ENCODE measurements around the gene PCDHA1.
"Not testable (repeated sequence)": the region's sequence is repeated elsewhere in the genome, so short reads cannot be mapped to it uniquely, and the experiment has no call there.

The PCDHA1 gene

DNA sequence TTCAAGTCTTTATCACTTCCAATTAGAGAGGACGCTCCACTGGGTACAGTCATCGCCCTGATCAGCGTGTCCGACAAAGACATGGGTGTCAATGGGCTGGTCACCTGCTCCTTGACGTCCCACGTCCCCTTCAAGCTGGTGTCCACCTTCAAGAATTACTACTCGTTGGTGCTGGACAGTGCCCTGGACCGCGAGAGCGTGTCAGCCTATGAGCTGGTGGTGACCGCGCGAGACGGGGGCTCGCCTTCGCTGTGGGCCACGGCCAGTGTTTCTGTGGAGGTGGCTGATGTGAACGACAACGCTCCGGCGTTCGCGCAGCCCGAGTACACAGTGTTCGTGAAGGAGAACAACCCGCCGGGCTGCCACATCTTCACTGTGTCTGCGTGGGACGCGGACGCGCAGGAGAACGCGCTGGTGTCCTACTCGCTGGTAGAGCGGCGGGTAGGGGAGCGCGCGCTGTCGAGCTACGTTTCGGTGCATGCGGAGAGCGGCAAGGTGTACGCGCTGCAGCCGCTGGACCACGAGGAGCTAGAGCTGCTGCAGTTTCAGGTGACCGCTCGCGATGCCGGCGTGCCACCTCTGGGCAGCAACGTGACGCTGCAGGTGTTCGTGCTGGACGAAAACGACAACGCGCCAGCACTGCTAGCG is 22.4 kb downstream of the PCDHA1 start:
- not testable (repeated sequence) for DNase-seq

DNA sequence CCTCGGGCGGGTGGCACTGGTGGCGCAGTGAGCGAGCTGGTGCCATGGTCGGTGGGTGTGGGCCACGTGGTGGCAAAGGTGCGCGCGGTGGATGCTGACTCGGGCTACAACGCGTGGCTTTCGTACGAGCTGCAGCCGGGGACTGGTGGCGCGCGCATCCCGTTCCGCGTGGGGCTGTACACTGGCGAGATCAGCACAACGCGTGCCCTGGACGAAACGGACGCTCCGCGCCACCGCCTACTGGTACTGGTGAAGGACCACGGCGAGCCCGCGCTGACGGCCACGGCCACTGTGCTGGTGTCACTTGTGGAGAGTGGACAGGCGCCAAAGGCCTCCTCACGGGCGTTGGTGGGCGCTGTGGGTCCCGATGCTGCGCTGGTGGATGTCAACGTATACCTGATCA is 22.9 kb downstream of the PCDHA1 start:
- DNase-seq = no peak

DNA sequence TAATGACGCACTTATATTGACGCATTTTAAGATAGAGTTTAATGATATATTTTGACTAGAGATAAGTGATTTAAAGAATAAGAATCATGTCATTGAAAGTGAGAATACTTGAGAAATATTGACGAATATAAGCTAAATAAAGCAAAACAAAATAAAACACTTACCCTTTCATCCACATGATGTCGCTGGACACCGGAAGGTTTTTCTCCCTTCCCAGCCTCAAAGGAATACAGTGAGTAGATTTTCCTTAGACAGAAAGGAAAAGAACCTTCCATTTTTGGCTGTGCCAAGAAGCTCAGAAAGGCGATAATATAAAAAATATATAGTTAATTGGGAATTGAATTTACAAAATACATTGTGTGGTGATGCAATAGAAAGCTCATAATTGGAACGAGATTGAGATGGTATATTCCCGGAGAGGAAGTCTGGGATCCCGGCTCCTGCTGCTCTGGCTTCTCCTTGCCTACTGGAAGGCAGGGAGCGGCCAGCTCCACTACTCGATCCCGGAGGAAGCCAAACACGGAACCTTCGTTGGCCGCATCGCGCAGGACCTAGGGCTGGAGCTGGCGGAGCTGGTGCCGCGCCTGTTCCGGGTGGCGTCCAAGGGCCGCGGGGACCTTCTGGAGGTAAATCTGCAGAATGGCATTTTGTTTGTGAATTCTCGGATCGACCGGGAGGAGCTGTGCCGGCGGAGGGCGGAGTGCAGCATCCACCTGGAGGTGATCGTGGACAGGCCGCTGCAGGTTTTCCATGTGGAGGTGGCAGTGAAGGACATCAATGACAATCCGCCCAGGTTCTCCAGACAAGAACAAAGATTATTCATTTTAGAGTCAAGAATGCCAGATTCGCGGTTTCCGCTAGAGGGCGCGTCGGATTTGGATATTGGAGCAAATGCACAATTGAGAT is 35.7 kb downstream of the PCDHA1 start, which contains the start of gene PCDHA5:
TSS of gene PCDHA5 (plus strand) at position 239 of the 906 bp plus-strand sequence.
- peak; percentile 16 to 33 (median 26) for DNase-seq

DNA sequence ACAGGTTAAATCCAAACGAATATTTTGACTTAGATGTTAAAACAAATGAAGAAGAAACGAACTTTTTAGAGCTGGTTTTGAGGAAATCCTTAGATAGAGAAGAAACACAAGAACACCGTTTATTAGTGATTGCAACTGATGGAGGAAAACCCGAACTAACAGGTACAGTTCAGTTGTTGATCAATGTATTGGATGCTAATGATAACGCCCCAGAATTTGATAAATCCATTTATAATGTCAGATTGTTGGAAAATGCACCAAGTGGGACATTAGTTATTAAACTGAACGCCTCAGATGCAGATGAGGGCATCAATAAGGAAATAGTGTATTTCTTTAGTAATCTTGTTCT is 36.3 kb downstream of the PCDHA1 start:
- DNase-seq = no peak

DNA sequence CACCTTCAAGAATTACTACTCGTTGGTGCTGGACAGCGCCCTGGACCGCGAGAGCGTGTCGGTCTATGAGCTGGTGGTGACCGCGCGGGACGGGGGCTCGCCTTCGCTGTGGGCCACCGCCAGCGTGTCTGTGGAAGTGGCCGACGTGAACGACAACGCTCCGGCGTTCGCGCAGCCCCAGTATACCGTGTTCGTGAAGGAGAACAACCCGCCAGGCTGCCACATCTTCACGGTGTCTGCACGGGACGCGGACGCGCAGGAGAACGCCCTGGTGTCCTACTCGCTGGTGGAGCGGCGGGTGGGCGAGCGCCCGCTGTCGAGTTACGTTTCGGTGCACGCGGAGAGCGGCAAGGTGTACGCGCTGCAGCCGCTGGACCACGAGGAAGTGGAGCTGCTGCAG is 37.0 kb downstream of the PCDHA1 start:
- DNase-seq = not testable (repeated sequence)

DNA sequence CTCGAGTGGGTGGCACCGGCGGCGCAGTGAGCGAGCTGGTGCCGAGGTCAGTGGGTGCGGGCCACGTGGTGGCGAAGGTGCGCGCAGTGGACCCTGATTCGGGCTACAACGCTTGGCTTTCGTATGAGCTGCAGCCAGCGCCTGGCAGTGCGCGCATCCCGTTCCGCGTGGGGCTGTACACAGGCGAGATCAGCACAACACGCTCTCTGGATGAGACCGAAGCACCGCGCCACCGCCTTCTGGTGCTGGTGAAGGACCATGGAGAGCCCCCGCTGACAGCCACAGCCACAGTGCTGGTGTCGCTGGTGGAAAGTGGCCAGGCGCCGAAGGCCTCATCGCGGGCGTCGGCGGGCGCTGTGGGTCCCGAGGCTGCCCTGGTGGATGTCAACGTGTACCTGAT is 37.5 kb downstream of the PCDHA1 start:
- no peak for DNase-seq

DNA sequence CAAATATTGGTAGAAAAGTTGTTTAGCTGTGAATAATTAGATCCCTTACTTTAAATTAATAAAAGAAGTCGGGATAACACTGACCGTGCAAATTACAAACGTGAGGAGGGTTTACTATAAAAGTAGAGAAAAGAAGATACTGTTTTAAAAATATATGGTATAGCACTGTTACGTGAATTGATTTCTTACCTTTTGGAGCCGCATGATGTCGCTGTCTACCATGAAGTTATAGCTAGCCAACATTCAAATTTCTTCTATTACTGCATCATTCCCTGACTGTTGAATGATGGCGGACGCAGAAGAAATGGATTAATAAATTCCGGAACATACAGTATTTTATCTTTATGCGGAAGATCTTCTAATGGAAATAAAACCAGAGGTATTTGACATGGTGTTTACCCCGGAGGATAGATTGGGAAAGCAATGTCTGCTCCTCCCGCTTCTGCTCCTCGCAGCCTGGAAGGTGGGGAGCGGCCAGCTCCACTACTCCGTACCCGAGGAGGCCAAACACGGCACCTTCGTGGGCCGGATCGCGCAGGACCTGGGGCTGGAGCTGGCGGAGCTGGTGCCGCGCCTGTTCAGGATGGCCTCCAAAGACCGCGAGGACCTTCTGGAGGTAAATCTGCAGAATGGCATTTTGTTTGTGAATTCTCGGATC is 41.9 kb downstream of the PCDHA1 start, which contains the start of gene PCDHA6:
TSS of gene PCDHA6 (plus strand) at position 257 of the 658 bp plus-strand sequence. CDS start at position 389, 132 bp downstream.
- peak in 1 of 4 experiments; percentile 1 for DNase-seq

DNA sequence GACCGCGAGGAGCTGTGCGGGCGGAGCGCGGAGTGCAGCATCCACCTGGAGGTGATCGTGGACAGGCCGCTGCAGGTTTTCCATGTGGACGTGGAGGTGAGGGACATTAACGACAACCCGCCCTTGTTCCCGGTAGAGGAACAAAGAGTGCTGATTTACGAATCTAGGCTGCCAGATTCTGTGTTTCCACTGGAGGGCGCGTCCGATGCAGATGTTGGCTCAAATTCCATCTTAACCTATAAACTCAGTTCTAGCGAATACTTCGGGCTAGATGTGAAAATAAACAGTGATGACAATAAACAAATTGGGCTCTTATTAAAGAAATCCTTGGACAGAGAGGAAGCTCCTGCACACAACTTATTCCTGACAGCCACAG is 42.4 kb downstream of the PCDHA1 start:
- DNase-seq = no peak

DNA sequence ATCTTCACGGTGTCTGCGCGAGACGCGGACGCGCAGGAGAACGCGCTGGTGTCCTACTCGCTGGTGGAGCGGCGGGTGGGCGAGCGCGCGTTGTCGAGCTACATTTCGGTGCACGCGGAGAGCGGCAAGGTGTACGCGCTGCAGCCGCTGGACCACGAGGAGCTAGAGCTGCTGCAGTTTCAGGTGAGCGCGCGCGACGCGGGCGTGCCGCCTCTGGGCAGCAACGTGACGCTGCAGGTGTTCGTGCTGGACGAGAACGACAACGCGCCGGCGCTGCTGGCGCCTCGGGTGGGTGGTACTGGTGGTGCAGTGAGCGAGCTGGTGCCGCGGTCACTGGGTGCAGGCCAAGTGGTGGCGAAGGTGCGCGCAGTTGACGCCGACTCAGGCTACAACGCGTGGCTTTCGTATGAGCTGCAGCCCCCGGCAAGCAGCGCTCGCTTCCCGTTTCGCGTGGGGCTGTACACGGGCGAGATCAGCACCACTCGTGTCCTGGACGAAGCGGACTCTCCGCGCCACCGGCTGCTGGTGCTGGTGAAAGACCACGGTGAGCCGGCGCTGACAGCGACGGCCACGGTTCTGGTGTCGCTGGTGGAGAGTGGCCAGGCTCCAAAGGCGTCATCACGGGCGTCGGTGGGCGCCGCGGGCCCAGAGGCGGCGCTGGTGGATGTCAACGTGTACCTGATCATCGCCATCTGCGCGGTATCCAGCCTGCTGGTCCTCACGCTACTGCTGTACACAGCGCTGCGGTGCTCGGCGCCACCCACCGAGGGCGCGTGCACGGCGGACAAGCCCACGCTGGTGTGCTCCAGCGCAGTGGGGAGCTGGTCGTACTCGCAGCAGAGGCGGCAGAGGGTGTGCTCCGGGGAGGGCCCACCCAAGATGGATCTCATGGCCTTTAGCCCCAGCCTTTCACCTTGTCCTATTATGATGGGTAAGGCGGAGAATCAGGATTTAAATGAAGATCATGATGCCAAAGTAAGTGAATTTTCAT is 43.9 kb downstream of the PCDHA1 start:
- not testable (repeated sequence) for DNase-seq

DNA sequence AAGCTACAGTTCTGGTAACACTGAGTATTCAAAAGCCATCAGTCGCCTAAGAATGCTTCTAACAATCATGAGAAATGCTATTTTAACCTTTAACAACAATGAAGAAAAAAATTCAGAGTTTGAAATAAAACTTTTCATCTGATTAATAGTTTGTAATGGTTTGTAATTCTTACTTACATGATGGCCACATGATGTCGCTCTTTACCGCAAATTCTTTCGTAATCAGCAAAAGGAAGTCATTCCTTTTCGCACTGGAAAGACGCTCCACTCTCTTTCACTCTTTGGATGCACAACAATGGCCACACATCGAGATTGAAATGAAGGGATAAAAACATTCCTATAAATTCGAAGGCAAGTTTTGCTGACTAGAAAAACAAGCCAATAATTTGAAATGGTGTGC is 48.1 kb downstream of the PCDHA1 start, which contains the start of gene PCDHA7:
TSS of gene PCDHA7 (plus strand) at position 277 of the 400 bp plus-strand sequence. CDS start at position 392, 115 bp downstream.
- peak in 1 of 4 experiments; percentile 15 for DNase-seq

DNA sequence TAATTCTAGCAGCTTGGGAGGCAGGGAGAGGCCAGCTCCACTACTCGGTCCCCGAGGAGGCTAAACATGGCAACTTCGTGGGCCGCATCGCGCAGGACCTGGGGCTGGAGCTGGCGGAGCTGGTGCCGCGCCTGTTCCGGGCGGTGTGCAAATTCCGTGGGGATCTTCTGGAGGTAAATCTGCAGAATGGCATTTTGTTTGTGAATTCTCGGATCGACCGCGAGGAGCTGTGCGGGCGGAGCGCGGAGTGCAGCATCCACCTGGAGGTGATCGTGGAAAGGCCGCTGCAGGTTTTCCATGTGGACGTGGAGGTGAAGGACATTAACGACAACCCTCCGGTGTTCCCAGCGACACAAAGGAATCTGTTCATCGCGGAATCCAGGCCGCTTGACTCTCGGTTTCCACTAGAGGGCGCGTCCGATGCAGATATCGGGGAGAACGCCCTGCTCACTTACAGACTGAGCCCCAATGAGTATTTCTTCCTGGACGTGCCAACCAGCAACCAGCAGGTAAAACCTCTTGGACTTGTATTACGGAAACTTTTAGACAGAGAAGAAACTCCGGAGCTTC is 48.6 kb downstream of the PCDHA1 start:
- DNase-seq = not testable (repeated sequence)

DNA sequence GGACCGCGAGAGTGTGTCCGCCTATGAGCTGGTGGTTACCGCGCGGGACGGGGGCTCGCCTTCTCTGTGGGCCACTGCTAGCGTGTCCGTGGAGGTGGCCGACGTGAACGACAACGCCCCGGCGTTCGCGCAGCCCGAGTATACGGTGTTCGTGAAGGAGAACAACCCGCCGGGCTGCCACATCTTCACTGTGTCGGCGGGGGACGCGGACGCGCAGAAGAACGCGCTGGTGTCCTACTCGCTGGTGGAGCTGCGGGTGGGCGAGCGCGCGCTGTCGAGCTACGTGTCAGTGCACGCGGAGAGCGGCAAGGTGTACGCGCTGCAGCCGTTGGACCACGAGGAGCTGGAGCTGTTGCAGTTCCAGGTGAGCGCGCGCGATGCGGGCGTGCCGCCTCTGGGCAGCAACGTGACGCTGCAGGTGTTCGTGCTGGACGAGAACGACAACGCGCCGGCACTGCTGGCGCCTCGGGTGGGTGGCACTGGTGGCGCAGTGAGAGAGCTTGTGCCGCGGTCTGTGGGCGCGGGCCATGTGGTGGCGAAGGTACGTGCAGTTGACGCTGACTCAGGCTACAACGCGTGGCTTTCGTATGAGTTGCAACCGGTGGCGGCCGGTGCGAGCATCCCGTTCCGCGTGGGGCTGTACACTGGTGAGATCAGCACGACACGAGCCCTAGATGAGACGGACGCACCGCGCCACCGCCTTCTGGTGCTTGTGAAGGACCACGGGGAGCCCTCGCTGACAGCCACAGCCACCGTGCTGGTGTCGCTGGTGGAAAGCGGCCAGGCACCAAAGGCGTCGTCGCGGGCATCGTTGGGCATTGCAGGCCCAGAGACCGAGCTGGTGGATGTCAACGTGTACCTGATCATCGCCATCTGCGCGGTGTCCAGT is 49.9 kb downstream of the PCDHA1 start:
- no peak for DNase-seq

DNA sequence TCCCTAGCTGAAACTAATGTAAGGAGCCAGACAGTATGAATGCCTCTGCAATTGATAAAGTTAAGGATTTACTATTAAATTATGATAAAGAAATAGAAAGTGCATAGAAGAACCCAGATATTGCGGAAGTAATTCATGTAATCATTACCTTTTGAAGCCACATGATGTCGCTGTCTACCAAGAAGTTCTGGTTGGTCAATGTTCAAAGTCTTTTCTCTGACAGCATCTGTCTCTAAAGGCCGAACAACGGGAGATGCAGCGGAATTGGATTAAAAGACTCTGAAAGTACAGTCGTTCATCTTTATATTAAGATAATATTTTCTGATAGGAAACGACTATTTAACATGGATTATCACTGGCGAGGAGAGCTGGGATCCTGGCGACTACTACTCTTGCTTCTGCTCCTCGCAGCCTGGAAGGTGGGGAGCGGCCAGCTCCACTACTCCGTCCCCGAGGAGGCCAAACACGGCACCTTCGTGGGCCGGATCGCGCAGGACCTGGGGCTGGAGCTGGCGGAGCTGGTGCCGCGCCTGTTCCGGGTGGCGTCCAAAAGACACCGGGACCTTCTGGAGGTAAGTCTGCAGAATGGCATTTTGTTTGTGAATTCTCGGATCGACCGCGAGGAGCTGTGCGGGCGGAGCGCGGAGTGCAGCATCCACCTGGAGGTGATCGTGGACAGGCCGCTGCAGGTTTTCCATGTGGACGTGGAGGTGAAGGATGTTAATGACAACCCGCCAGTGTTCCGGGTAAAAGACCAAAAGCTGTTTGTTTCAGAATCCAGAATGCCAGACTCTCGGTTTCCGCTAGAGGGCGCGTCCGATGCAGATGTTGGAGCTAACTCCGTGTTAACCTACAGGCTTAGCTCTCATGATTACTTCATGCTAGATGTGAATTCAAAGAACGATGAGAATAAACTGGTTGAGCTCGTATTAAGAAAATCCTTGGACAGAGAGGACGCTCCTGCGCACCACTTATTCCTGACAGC is 55.3 kb downstream of the PCDHA1 start, which contains the start of gene PCDHA8:
TSS of gene PCDHA8 (plus strand) at position 210 of the 985 bp plus-strand sequence. CDS start at position 345, 135 bp downstream.
- DNase-seq = peak in 2 of 4 experiments; percentile 10 to 18

DNA sequence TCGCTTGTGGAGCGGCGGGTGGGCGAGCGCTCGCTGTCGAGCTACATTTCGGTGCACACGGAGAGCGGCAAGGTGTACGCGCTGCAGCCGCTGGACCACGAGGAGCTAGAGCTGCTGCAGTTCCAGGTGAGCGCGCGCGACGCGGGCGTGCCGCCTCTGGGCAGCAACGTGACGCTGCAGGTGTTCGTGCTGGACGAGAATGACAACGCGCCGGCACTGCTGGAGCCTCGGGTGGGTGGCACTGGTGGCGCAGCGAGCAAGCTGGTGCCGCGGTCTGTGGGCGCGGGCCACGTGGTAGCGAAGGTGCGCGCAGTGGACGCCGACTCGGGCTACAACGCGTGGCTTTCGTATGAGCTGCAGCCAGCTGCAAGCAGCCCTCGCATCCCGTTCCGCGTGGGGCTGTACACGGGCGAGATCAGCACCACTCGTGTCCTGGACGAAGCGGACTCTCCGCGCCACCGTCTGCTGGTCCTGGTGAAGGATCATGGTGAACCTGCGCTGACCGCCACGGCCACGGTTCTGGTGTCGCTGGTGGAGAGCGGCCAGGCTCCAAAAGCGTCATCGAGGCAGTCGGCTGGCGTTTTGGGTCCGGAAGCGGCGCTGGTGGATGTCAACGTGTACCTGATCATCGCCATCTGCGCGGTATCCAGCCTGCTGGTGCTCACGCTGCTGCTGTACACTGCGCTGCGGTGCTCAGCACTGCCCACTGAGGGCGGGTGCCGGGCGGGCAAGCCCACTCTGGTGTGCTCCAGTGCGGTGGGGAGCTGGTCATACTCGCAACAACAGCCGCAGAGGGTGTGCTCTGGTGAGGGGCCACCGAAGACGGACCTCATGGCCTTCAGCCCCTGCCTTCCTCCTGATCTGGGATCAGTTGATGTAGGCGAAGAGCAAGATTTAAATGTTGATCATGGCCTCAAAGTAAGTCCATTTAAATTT is 57.1 kb downstream of the PCDHA1 start:
- no peak for DNase-seq

DNA sequence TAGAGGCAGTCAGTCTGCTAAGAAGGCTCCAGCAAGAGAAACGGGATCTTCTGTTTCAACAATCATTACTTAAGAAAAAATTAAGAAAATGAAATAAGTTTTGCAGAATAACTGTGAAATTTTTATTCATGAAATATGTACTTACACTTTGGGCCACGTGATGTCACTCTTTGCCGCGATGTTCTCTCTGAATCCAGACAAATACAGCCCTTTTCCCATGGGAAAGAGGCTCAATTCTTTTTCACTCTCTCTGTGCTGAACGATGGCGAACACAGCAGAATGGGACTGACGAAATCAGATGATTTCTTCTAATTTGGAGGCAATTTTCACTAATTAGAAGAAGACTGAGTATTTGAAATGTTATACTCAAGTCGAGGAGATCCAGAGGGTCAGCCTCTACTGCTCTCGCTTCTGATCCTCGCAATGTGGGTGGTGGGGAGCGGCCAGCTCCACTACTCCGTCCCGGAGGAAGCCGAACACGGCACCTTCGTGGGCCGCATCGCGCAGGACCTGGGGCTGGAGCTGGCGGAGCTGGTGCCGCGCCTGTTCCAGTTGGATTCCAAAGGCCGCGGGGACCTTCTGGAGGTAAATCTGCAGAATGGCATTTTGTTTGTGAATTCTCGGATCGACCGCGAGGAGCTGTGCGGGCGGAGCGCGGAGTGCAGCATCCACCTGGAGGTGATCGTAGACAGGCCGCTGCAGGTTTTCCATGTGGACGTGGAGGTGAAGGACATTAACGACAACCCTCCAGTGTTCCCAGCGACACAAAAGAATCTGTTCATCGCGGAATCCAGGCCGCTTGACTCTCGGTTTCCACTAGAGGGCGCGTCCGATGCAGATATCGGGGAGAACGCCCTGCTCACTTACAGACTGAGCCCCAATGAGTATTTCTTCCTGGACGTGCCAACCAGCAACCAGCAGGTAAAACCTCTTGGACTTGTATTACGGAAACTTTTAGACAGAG is 62.5 kb downstream of the PCDHA1 start, which contains the start of gene PCDHA9:
TSS of gene PCDHA9 (plus strand) at position 244 of the 964 bp plus-strand sequence. CDS start at position 358, 114 bp downstream.
- not testable (repeated sequence) for DNase-seq

Data from suppressor macrophage (primary cell).